C4-2B (cell line): ENCODE measurements around the gene GRIP2.

Experiments used
- H3K27ac ChIP-seq: fragments of 450-650 bp; 2 replicates; pipeline ENCODE4 v1.5.1; 2017
- ZFX ChIP-seq: fragments of 450-650 bp; IDR thresholded peaks from 2 replicates; pipeline ENCODE4 v1.6.1; 2017
- TF ChIP-seq, protein P1 (sequence below): fragments of 450-650 bp; conservative IDR thresholded peaks from 2 replicates; pipeline ENCODE4 v1.5.1; 2017; ENCODE audit warnings: mild to moderate bottlenecking

GRIP2 gene

DNA sequence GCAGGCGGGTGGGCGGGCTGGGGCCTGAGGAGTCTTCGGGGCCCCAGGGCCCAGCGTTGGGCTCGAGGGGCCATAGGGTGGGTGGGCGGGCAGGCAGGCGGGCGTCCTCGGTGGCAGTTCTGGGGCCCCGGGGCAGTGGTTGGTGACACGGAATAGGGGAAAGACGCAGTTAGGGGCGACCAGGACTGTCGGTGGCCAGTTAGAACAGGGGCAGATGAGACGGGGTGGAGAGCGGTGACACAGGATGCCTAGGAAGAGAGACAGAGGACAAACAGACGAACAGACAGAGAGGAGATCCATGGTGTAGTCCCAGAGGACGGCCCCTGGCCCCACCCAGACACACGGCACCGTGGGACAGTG is 36.5 kb downstream of the GRIP2 start:
- TF ChIP-seq ZFX: no peak
- TF ChIP-seq, protein P1, sequence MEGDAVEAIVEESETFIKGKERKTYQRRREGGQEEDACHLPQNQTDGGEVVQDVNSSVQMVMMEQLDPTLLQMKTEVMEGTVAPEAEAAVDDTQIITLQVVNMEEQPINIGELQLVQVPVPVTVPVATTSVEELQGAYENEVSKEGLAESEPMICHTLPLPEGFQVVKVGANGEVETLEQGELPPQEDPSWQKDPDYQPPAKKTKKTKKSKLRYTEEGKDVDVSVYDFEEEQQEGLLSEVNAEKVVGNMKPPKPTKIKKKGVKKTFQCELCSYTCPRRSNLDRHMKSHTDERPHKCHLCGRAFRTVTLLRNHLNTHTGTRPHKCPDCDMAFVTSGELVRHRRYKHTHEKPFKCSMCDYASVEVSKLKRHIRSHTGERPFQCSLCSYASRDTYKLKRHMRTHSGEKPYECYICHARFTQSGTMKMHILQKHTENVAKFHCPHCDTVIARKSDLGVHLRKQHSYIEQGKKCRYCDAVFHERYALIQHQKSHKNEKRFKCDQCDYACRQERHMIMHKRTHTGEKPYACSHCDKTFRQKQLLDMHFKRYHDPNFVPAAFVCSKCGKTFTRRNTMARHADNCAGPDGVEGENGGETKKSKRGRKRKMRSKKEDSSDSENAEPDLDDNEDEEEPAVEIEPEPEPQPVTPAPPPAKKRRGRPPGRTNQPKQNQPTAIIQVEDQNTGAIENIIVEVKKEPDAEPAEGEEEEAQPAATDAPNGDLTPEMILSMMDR: no peak
- H3K27ac ChIP-seq: no peak overlapping the region

DNA sequence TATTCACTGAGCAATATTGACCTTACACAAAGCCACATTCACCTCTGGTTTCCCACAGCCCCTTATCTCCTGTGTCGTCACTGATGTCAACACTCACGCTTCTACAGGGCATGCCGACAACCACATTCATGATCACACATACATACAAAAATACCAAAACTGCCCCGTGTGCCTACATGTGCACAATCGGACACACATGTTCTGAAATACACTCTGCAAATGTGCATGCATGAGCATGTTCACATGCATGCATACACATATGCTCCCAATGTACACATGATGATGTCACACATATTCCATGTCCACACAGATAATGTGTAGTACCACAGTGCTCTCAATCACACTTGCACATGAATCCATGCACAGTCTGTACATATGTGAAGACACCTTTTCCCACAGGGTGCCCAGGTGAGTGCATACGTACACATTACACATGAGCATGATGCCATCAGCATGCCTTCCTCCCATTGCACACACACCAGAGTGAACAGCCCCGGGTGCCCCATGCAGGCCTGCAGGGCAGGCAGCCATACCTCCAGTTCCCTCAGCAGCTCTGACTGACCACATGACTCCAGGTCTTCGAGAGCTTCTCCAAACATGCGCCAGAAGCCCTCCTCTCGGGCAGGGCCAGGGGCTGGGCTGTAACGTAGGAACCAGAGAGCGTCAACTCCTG is 37.0 kb downstream of the GRIP2 start:
- TF ChIP-seq ZFX: no peak
- TF ChIP-seq, protein P1: no peak
- H3K27ac ChIP-seq: no peak overlapping the region

DNA sequence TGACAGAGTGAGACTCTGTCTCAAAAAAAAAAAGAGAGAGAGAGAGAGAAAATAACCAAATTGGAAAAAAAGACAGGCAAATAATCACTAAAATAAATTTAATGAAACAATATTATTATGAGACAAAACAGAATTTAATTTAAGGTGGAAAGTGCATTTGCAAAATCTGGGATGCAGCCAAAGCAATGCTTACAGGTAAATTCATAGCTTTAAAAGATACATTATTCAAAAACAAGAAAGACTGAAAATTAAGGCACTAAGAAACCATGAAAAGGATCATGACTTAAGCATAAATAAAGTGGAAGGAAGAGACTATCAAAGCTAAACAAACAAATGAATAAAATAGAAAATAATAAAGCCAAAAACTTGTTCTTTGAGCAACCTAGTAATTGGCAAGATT is 37.7 kb downstream of the GRIP2 start:
- TF ChIP-seq, protein P1: no peak
- no peak for TF ChIP-seq ZFX
- no peak overlapping the region for H3K27ac ChIP-seq

DNA sequence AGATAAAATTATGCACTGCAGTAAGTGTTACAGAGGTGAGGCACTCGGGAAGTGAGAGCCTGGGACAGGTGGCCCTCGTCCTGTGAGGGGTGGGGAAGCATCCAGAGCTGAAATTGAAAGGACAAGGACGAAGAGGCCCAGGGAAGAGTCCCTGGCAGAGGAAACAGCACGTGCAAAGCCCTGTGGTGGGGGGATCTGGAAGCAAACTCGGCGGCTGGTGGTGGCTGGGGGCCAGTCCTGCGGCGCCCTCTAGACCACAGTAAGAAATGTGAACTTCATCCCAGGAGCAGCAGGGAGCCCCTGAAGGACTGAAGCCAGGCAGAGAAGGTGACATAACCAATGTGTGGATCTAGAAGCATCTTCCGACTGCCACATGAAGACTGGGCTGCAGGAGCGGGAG is 42.8 kb downstream of the GRIP2 start:
- H3K27ac ChIP-seq: no peak overlapping the region
- TF ChIP-seq, protein P1: no peak
- TF ChIP-seq ZFX: no peak

DNA sequence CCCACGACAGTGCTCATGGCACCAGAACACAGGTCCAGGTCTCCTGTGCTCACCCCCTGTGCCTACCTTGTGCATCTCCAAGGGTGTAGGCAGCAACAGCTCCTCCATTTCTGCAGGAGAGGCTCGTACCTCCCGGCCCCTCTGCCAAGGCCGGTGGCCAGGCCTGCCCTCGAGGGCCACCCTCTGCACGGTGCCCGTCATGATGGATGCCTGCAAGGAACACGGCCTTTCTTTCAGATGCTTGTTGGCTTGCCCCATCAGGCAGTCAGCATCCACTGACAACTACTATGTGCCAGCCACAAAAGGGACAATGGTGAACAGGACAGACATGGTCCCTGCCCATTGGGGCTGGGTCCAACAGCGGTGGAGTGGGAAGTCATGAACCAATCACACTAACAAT is 43.8 kb downstream of the GRIP2 start:
- H3K27ac ChIP-seq: no peak overlapping the region
- TF ChIP-seq, protein P1: no peak
- TF ChIP-seq ZFX: no peak

DNA sequence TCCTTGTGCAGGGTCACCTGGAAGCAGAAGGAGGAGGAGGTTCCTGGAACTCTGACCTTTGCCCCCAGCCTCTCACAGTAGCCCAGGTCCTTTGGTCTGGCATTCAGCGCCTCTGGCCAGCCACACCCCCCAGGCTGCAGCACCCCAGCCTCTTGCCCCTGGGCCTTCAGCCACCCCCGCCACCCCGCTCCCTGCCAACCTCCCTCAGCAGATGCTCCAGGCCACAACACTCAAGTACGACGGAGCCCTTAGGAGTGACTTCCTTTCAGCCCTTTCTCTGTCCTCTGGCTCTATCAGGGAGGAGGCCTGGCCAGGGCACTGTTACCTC is 45.2 kb downstream of the GRIP2 start:
- TF ChIP-seq ZFX: no peak
- TF ChIP-seq, protein P1: no peak

DNA sequence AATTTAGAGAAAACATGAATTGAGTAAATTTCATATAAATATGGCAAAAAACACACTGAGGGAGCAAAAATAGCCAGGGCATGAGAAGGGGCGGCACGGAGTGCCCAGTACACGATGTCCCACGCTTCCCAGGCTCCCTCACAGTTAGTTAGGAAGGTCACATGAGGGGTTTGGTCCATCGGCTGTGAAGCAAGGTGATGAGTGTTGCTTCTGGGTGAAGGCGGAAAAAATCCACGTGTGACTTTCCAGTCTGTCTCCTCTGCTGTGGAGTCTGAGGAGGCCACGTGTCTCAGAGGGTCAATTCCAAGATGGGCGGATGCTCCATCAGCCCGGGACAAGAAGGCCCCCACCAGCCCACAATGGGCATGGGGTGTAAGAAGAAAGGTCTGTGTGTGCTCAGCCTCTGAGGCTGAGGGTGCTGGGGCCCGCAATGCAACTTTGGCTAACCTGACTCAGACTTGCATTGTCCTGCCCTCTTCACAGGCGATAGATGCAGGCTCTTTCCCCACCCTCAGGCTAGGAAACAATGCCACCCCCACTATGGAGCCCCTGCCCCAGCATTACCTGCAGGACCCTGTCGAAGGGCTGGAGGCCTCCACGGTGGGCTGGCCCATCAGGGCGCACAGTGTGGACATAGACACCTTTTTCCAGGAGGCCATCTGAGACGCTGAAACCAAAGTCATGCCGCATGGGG is 45.7 kb downstream of the GRIP2 start:
- TF ChIP-seq ZFX: no peak
- TF ChIP-seq, protein P1: no peak
- no peak overlapping the region for H3K27ac ChIP-seq

More for the DNA sequence above, 45.2 kb downstream of the GRIP2 start:
- H3K27ac ChIP-seq: no peak overlapping the region
